Activated T-cell treated with anti-CD3 and anti-CD28 coated beads, Interleukin-2, amount 50 U/mL, for 48 hours (primary cell): ENCODE results near the gene RBBP6.
A peak's percentile ranks its signal among the peaks of the same experiment; 100 is the strongest.
"Not testable (repeated sequence)": the region's sequence is repeated elsewhere in the genome, so short reads cannot be mapped to it uniquely, and the experiment has no call there.

Experiments
- DNase-seq, 2 experiments: peaks; one replicate each; pipeline ENCODE4 v3.0.0-alpha.2; 2020

The RBBP6 gene

GRCh38 chr16:24573141-24573540 lies 33.8 kb downstream of the RBBP6 start:
- no peak for DNase-seq

GRCh38 chr16:24574515-24575485 lies 35.4 kb downstream of the RBBP6 start:
- not testable (repeated sequence) for DNase-seq

GRCh38 chr16:24575791-24576190 lies 36.4 kb downstream of the RBBP6 start:
- not testable (repeated sequence) for DNase-seq

GRCh38 chr16:24577167-24577566 lies 37.8 kb downstream of the RBBP6 start:
- no peak for DNase-seq

- no peak for DNase-seq
Observed at GRCh38 chr16:24580665-24581064, 41.3 kb downstream of the RBBP6 start.

- no peak for DNase-seq
Observed at GRCh38 chr16:24583494-24583893, 44.1 kb downstream of the RBBP6 start.

- DNase-seq, result no peak
Observed at GRCh38 chr16:24589997-24590396, 50.6 kb downstream of the RBBP6 start.

GRCh38 chr16:24598777-24599437 lies 59.5 kb downstream of the RBBP6 start:
- no peak for DNase-seq

- DNase-seq, result no peak
Observed at GRCh38 chr16:24609417-24609739, 70.0 kb downstream of the RBBP6 start.

GRCh38 chr16:24609740-24610415 lies 70.5 kb downstream of the RBBP6 start:
- DNase-seq, result peak; percentile 29 to 34

GRCh38 chr16:24610416-24610755 lies 71.0 kb downstream of the RBBP6 start:
- peak in 1 of 2 experiments; percentile 31 for DNase-seq

GRCh38 chr16:24611310-24611709 lies 71.9 kb downstream of the RBBP6 start:
- no peak for DNase-seq

GRCh38 chr16:24612656-24613055 lies 73.3 kb downstream of the RBBP6 start:
- DNase-seq, result no peak

GRCh38 chr16:24613267-24613666 lies 73.9 kb downstream of the RBBP6 start:
- not testable (repeated sequence) for DNase-seq

- no peak for DNase-seq
Observed at GRCh38 chr16:24617502-24617901, 78.1 kb downstream of the RBBP6 start.
